ENCODE results near the gene ADRA1B.

Gene ADRA1B

DNA sequence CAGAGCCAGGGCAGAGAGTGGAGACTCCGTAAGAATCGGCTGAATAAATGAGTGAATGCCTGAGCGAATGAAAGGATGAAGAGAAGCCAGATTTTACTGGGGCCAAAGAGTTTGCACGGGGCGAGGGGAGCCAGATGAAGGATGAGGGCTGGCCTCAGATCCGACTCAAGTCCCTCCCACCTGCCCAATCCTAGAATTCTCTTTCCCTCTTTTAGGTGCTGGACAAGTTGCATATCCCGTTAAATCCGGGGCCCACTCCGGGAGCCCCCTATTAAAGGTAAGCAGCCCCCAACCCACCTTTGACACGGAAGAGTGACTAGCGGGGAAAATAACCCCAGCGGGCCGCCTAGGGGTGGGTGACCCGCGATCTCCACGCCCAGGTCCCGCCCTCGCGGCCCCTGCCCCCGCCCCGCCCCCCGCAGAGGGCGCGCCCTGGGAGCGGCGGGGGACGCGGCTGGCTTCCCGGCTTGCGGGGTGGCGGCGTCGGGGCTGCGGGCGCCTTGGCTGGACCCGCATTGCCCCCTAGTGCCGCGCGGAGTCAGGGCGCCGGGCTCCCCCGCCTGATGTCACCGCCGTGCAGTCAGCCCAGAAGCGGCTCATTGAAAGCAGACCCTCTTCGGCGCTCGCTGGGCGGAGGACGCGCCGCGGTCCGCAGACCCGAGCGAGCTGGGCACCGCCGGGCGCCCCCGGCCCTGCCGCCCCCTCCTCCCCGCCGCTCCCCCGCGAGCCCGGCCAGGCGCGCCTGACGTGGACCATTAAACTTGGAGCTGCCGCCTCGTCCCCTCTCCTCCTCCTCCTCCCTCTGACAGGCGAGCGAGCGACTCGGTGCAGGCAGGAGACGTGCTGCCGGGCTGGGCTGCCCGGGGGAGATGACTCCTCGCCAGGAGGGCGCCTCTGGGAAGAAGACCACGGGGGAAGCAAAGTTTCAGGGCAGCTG lies at the start of gene ADRA1B:
ADRA1B (plus strand) TSS at position 579 of the 937 bp plus-strand sequence. CDS start 424 bp downstream, outside the sequence.
- in situ Hi-C loops (cut with MboI; ENCODE audit: low sequenced_read_pairs), result no loop called here

DNA sequence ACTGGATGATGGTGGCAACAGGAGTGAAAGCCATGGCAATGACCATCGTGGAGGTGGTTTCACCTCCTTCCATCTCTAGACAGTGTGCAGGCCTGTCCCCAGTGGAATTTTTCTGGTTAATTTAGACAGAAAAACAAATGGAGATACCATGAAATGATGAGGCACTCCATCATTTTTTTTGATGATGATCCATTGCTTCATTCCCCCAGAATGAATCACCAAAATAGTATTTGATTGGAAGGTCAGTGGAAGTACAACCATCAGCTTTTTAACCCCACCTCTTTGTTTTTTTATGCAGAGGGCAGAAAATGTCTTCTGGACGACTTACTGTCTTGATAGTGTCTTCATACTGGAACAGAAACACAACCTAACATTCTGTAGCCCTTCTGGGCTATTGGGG lies 42.6 kb upstream of the ADRA1B start:
- in situ Hi-C loops (cut with MboI; ENCODE audit: low sequenced_read_pairs), result no loop called here

DNA sequence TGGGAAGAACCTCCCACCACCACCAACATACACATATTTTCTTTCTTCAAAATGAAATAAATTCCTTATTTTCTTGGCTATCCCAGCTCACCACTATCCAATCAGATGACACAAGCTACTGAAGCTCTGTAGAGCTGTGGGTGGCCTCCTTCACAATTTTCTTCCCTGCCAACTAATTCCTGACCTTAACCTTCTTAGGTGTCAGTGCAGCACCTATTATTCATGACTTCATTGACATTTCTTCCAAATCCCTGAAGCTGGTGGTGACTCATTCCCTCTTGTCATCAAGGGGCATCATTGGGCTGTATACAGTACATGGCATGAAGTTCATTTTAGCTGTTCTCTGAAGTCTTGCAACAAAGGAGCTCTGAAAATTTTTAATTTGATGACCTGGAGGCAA lies 42.0 kb upstream of the ADRA1B start:
- in situ Hi-C loops (cut with MboI; ENCODE audit: low sequenced_read_pairs), result no loop called here

DNA sequence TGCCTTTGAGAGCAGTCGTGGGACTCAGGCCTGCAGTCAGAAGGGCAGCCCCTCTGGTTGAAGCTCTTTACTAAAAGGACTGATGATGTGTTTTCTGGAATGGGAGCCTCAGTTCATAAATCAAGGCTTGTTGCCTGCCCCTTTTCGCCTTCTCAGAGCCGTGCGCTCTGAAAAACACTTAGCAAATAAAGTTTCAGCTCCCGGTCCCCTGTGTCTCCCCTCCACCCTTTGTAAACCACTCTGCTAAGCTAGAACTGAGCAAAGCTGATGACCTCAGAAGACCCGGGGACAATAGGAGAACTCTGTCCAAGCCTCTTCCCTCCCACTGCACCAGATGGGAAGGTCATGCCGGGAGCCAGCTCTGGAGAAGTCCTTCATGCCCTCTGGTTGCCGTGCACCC lies 39.3 kb upstream of the ADRA1B start:
- in situ Hi-C loops (cut with MboI; ENCODE audit: low sequenced_read_pairs), result no loop called here

DNA sequence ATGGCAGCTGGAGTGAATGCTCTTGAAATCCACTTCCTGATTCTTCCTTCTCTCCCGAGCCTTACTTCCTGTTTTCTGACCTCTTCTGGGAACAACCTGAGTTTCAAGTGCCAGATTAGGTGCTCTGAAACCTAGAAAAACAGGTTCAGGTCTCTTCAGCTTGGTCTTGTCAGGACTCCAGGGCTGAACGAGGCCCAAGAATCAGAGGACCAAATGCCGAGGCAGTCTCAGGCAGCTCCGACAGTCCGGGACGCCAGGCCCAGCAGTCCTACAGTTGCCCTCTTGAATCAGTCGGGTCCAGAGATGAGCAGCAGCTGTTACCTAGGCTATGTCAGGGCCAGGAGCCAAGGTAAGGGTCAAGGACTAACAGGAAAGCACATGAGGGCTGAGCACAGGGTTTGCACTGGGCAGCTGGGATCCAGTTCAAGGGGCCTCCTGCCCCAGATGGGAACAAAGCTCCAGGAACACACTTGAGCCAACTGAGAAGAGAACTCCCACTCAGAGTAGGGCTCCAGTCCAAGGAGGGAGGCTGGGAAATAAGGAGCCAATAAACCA lies 38.3 kb upstream of the ADRA1B start:
- in situ Hi-C loops (cut with MboI; ENCODE audit: low sequenced_read_pairs), result no loop called here

DNA sequence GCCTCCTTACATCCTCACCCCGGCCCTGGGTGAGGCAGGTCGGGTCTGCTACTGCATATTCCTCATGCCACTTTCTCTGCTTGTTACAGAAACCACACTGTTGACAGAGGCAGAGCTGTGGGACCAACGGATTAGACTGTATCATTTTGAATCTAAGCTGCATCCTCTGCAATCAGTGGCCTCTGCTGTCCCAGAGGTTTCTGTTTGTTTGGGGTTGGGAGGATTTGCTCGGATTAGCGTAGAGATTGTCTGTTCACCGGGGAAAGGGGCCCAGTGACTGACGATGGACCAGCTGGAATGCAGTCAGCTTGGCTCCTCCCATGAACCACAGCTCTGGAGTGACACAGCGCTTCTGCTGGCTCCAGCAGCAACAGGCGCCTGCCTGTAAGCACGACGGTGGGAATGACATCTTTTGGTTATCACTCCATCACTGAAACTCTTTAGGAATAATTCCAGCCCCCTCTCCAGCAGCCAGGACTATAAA lies 37.3 kb upstream of the ADRA1B start:
- in situ Hi-C loops (cut with MboI; ENCODE audit: low sequenced_read_pairs), result no loop called here

DNA sequence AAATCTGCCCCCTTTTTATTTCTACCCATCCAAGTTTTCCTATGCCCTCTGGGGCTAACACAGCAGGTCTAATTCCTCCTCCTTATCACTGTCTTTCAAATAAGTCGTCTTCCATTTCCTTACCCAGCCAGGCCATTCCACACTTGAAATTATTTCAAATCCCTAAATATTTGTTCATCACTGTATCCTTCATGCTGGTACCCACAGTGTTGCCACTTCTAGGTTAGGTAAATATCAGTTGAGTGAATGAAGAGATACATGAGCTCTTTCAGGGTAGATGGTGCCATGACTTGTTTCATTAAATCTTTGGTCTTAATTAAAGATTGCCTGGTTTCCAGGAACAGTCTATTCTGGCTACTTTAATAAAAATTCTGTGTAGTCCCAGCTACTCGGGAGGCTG lies 35.6 kb upstream of the ADRA1B start:
- in situ Hi-C loops (cut with MboI; ENCODE audit: low sequenced_read_pairs), result no loop called here

DNA sequence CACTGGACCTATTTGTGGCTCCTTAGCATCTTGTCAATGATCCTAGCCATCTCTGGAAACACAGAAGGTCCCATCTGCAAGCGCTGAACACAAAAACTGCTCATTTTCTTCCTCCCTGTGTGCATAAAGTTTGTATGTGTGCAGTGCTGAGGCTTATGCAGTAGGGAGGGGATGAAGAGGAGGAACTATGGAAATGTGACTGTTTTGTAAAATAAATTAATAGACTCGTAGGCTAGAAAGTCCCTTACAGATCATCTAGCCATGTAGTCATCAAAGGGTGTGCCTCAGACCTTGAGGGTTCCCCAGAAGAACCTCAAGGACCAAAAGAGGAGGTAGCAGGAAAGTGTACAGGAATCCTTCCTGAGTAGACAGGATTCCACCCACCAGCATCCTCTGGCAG lies 34.3 kb upstream of the ADRA1B start:
- in situ Hi-C loops (cut with MboI; ENCODE audit: low sequenced_read_pairs), result no loop called here

DNA sequence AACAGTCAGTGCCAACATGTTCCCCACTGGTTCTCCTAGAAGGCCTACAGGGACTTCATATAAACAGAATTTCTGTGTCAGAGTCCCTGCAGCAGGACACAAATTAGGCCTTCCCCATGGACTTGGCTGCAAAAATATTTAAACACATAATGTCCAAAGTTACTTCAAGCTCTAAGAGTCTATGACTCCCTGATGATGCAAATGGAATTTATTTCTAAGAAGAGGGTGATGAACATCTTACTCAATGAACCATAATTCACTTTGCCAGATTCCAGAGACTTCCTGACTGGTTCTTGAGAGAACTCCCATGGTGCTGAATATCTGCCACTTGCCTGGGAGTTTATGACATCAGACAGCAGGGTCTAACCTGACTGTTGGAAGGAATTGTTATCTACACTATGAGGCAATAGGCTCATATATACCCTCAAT lies 32.7 kb upstream of the ADRA1B start:
- in situ Hi-C loops (cut with MboI; ENCODE audit: low sequenced_read_pairs), result no loop called here

DNA sequence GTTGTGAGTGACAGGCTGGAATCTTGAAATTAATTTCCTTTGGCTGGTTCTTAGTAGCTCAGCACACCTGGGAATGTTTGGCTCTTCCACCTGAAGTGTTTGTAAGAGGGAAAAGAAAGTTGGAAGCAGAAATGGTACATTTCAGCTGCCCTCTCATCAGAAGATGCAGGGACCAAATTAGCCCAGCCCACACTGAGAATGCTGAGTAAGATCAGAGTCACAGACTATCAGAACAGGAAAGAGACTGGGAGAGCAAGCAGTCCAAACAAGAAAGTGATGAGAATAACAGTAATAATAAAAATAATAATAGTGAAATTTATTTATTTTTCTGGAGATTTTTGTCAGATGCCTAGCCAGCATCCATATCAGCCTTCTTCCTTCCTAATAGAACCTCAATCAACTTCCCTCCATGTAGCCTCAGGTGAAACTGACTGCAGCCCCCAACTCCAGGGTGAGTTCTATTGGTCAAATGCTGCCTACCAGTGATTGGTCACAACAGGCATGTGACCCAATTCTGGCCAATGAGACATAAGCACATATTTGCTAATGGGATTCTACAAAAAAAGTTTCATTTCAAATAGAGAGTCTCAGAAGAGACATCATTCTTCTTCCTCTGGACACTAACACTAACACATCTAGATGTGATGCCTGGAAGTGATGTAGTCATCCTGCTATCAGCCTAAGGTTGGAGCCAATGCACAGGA lies 31.2 kb upstream of the ADRA1B start:
- in situ Hi-C loops (cut with MboI; ENCODE audit: low sequenced_read_pairs), result no loop called here

DNA sequence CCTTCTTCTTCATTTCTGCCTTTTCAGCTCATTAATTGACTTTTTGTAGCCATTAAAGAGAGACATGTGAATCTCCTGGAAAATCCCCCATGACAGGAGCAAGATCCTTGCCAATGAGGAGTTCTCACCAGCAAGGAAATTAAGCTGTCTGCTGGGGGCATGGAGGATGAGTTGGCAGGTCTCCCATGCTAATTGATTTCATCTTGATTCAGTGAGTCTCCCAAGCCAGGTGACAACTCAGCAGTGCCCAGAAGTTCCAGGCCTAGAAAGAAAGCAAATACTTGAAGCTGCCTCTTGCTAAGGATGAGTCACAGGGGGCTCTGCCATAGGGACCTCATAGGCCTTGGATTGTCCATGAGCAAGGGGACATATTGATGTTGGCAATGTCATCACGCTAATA lies 30.0 kb upstream of the ADRA1B start:
- in situ Hi-C loops (cut with MboI; ENCODE audit: low sequenced_read_pairs), result no loop called here

DNA sequence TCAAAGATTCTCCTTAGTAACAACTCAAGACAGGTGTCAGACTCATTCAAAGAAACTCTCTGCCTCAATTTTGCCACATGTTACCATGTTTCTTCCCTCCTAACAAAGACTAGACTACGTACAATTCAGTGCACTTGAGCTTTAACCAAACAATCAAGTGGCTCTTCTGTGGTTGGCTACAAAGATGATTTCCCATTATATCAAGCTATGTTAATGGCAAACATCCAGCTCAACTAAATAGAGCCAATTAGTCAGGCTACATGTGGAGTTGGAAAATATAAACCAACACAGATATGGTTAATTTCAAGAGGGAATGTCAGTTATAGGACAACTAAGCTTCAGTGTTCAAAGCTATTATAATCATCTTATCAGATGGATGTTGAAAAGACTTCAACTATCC lies 29.2 kb upstream of the ADRA1B start:
- in situ Hi-C loops (cut with MboI; ENCODE audit: low sequenced_read_pairs), result no loop called here

DNA sequence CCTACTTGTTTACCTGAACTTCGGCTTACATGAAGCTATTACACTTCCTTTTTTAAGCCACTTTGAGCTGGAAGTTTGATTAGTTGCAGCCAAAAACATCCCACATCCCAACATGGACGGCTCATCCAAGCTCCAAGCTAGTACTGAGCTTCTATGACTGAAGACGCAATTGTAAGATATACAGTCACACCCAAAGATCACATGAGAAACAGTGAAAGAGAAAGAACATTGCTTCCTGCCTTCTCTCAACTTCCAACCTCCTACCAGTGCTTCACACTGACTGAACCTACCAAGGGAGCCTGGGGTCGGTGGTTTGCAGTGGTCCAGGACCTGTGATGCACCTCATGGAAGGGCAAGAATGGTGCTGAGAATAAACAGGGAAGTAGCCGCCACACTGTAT lies 27.4 kb upstream of the ADRA1B start:
- in situ Hi-C loops (cut with MboI; ENCODE audit: low sequenced_read_pairs), result no loop called here

DNA sequence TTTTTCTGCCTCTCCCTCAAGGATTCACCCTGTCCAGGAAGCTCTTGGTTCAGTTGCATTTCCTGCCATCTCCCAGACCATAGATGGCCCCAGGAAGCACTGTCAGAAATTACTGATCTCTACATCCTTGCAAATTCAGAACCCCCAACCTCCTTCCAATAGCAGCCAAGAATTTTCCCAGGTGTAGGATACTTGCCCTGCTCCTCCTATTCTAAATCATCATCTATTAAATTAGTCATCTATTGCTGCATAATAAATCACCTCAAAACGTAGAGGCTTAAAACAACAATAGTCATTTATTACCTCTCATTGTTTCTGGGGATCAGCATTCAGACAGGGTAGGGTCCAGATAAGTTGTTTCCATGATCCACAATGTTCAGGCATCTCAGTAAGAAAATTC lies 26.1 kb upstream of the ADRA1B start:
- in situ Hi-C loops (cut with MboI; ENCODE audit: low sequenced_read_pairs), result no loop called here

DNA sequence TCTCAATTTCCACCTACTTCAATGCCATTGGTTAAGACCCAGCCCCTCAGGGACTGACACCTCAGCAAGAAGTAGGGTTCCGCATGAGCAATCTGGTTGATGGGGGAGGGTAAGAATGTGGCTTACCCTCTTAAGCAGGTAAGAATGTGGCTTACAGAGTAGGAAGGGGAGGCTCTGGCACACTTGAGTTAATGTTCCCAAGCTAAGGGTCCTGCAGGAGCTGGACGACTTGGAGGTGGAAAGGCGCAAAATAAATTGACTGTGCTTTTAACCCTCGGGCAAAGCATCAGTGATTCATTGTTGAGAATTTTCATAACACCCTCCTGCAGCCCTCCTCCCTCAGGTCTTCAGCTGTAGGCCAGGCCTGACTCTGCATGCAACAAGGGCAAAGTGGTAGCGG lies 24.9 kb upstream of the ADRA1B start:
- in situ Hi-C loops (cut with MboI; ENCODE audit: low sequenced_read_pairs), result no loop called here

DNA sequence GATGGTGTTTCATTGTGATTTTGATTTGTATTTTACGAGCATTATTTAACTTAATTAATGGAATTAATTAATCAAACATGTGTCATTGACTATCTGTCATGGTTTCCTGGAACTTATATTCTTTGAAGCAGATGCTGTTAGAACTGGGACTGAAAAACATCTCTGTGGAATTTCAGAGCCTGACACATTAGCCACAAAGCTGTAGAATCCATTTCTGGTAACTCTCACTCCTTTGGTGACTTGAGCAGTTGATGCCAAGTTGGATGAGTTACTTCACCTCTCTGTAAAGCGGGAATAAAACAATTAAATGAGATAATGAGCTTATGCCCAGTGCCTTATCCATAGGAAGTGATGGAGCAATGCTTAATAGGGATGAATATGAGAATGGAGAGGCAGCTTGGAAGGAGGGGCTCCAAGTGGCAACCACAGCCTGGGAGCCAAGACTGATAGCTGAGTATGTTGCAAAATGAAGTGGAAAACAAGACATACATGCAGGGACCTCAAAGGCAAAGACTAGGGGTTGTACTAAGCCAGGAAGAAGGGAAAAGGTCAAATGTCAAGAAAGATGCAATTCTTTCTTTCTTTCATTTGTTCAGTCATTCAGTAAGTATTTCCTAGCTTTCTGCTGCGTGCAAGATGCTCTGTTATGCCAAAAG lies 23.1 kb upstream of the ADRA1B start:
- in situ Hi-C loops (cut with MboI; ENCODE audit: low sequenced_read_pairs), result no loop called here

DNA sequence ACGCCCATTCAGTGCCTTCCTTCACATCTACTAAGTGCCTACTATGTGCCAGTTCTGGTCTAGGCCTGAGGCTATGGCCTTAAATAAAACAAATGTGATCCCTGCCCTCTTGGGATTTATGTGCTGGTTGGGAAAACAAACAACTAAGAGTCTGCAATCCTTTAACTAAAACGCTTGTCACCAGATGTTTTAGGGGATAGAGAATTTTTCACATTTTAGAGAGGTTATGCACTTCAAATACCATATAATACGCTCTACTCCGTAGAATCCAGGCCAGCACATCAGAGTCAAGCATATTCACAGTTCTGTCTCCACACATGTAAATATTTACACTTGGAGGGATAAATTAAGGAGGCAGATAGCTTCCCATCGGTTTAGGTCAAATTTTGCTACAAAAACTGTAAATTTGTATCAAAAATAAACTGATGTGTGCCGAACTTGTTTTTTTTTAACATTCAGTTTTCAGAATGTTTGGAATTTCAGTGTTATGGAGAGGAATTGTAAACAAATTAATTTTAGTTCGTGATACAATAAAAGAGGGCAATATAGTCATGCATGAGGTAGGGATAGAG lies 22.0 kb upstream of the ADRA1B start:
- in situ Hi-C loops (cut with MboI; ENCODE audit: low sequenced_read_pairs), result no loop called here

DNA sequence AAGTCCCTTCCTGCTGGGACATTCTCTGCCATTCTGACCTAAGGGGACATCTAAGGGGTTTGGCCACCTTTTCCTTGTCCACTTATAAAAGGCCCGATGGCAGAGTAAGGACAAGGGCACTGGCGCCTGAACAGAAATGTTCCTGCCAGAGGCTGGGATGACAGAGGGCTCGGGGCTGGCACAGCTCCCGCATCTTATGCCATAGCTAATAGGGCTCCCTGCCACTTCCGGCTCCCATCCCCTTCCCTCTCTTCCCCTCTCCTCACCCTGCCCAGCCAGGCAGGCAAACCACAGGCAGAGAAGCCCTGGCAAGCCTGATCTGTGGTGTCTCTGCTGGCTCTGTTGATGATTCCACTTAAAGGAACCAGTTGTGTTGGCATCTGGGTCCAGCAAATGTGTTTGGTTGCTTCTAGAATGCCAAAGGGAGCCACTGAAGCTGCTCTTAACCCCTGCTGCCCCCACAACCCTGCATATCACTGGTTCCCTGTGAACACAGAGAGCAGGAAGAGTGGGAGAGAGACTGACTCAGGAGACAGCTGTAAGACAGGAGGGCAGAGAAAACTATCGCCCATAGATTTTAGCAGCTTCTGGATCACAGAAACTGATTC lies 18.4 kb upstream of the ADRA1B start:
- in situ Hi-C loops (cut with MboI; ENCODE audit: low sequenced_read_pairs), result no loop called here

DNA sequence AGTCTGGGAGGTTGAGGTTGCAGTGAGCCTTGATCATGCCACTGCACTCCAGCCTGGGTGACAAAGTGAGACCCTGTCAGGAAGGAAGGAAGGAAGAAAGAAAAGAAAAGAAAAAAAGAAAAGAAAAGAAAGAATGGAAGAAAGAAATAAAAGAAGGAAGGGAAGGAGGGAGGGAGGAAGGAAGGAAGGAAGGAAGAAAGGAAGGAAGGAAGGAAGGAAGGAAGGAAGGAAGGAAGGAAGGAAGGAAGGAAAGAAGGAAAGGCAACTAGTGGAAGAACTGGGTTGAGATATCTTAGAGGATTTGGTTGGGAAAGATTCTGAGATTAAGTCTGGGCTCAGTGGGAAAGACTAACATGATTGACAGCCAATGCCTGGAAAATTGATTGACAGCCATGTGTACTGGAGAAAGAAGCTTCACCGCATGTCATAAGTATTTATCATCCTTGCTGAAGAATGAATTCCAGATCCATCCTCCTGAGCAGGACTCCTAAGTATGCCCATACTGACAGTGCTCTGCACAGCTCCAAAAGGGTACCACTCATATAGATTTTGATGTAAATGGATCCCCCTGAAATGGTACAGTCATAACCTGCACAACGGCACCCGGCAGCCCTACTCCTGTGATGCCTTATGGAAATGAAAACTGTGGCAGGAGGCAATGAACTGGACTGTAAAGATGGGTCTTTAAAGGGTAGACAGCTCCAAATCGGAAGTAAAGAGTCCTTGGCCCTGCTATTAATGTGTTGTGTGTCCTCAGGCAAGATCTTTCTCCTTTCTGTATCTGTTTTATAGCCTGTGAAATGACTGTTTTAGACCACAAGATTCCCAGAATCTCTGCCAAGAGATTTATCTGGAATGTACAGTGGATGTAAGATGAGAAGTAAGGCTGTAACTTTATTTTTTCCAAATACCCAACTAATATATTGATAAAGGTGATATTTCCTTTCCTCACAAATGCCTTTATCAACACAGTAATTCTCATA lies 16.9 kb upstream of the ADRA1B start:
- in situ Hi-C loops (cut with MboI; ENCODE audit: low sequenced_read_pairs), result no loop called here

Measured in HL-60/S4 treated with retinoic acid at 250 ng/mL for 4 days and 3 days (cell line).